BJ (cell line): ENCODE results near the gene TNNI2. TPM values are rescaled to one million over a fixed set of nuclear protein-coding genes. Genes with fewer than 3 reads are reported as not detected.

Experiments used
- CTCF ChIA-PET: fragments of 350-600 bp; formaldehyde crosslinking; extraction: SDS; loops from one replicate; lab custom pipeline; 2021; ENCODE audit warnings: antibody characterized with exemption, inconsistent platforms; lab: Yijun Ruan, JAX
- POLR2A ChIA-PET: fragments of 300-600 bp; sonication (Branson Sonifier 250); formaldehyde crosslinking; extraction: SDS; loops from one replicate; lab custom pipeline; 2021; ENCODE audit warnings: antibody characterized with exemption; lab: Charles Lee
- DNase-seq: peaks from one replicate; pipeline ENCODE4 v3.0.0-alpha.2; 2011; ENCODE audit warnings: low read depth
- H3K27me3 ChIP-seq: 2 replicates; pipeline ENCODE4 v1.6.0; 2011; ENCODE audit warnings: low read length; ENCODE audit not compliant: control insufficient read depth, insufficient read depth
- H3K36me3 ChIP-seq: 2 replicates; pipeline ENCODE4 v1.5.1; 2011; ENCODE audit warnings: low read length; ENCODE audit not compliant: control insufficient read depth, insufficient read depth
- H3K4me3 ChIP-seq: 2 replicates; pipeline ENCODE4 v1.5.1; 2011; ENCODE audit warnings: low read depth, mild to moderate bottlenecking, control low read depth, low read length
- CTCF ChIP-seq: IDR thresholded peaks from 2 replicates; pipeline ENCODE4 v1.5.1; 2011; ENCODE audit warnings: low read depth, mild to moderate bottlenecking, control low read depth, inconsistent platforms, low read length, moderate library complexity; ENCODE audit not compliant: insufficient read depth
- polyA minus RNA-seq: library from RNA; depleted of rRNA, polyadenylated mRNA; stranded (reverse); fragments of >200 nt; gene quantifications from 2 replicates; pipeline ENCODE4 v1.2.3, GENCODE V29; 2011; rRNA and poly(A)+ RNA removed
- polyA plus RNA-seq: library from polyadenylated mRNA; depleted of rRNA; stranded (reverse); fragments of >200 nt; gene quantifications from 2 replicates; pipeline ENCODE4 v1.2.3, GENCODE V29; 2011; rRNA removed

TNNI2 gene
- not detected in 2 replicates for polyA plus RNA-seq
- polyA minus RNA-seq, result not detected in 2 replicates

DNA sequence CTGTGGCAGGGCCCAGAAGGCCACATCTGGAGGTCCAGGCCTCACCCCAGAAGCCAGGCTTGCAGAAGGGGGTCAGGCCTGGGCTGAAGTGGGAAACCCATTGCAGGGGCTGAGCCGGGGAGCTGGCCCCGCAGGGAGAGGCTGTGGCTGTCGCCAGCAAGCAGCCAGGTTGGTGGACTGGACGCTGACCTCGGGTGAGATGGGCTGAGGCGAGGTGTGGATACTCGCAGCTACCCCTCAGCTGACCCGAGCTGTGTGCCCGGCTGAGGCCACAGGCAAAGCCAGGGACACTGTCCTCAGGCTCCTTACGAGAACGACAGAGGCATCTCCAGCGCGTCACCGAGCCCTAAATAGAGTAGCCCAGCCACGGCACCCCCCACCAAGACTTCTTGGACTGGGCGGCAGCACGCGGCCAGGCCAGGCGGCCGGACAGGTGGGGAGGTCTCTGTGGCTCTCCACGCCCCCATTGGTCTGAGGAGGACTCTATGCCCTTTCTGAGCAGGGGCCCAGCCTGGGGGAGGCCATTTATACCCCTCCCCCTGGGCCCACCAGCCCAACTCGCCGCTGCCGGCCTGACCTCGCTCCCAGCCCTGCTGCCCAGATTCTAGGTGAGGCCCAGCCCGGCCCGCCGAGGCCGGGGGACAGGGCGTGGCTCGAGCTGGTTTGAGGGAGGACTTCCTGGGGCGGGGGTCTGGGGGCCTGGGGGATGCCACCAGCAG, at the start of gene TNNI2:
TSS of gene TNNI2 (plus strand) at position 556 of the 719 bp plus-strand sequence. CDS start 716 bp downstream, outside the sequence.
- no peaks in the 10 kb centered on the region for H3K36me3 ChIP-seq

DNA sequence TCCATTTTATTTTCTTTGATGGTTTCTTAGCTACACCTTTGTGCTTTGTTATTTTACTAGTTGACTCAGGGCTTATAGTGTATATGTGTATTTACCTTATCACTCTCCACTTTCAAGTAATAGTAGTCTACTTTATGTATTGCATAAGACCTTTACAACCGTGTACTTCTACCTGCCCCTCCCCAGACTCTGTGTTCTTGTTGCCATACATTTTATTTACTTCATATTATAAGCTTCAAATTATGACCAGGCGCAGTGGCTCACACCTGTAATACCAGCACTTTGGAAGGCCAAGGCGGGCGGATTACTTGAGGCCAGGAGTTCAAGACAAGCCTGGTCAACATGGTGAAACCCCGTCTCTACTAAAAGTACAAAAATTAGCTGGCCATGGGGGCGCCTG, 46.9 kb upstream of the TNNI2 start:
- Histone ChIP-seq H3K36me3 (no peaks in the 10 kb centered on the region), H3K4me3 (no peak overlapping the region), H3K27me3 (peaks cover 4% of the 10 kb centered on the region; the same call in 1 of the 2 replicates)
- ChIA-PET POLR2A (no interaction called here), CTCF (interaction anchor here (0.7 to 0.8 kb wide), 2 partner anchors 24 to 98 kb away, joined by 3 to 4 read pairs; no protein-coding TSS in a partner anchor)
- no peak for TF ChIP-seq CTCF
- no peak for DNase-seq

More for the DNA sequence above, at the start of gene TNNI2:
- ChIA-PET POLR2A (interaction anchor here (0.6 kb wide), 1 partner anchor 10 kb away, joined by 3 read pairs; no protein-coding TSS in a partner anchor), CTCF (interaction anchor here (0.5 to 2.3 kb wide), 11 partner anchors 9 to 313 kb away, joined by 3 to 19 read pairs (median 4); no protein-coding TSS in a partner anchor)
- DNase-seq, result no peak
- TF ChIP-seq CTCF, result no peak
- no peaks in the 10 kb centered on the region for H3K27me3 ChIP-seq
- no peak within 1 kb of the TSS for H3K4me3 ChIP-seq

GRCh38 chr11:1792461-1792860, 46.3 kb upstream of the TNNI2 start:
- Histone ChIP-seq H3K4me3 (no peak overlapping the region), H3K27me3 (peaks cover 5% of the 10 kb centered on the region; the same call in 1 of the 2 replicates), H3K36me3 (no peaks in the 10 kb centered on the region)
- CTCF ChIA-PET, result interaction anchor here (0.6 to 0.7 kb wide), 2 partner anchors 14 to 23 kb away, joined by 3 to 4 read pairs; no protein-coding TSS in a partner anchor
- TF ChIP-seq CTCF, result no peak
- no peak for DNase-seq
- POLR2A ChIA-PET, result no interaction called here

DNA sequence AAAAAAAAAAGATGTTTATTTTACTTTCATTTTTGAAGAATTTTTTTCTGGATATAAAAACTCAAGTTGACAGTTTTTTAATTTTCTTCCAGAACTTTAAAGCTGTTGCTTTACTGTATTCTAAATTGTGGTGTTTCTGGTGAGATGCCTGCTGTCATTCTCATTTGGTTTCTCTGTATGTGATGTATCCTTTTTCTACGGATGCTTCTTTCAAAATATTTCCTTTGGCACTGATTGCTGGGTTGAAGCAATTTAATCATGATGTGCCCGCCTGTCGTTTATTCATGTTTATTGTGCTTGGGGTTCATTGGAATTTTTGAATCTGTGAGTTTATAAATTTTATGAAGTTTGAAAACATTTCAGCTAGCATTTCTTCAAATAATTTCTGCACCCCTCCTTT, 45.7 kb upstream of the TNNI2 start:
- POLR2A ChIA-PET, result interaction anchor here (0.6 kb wide), 1 partner anchor 72 kb away, joined by 3 read pairs; no protein-coding TSS in a partner anchor
- no peaks in the 10 kb centered on the region for H3K36me3 ChIP-seq
- no peak for DNase-seq
- CTCF ChIA-PET, result interaction anchor here (0.6 kb wide), 1 partner anchor 14 kb away, joined by 3 read pairs; no protein-coding TSS in a partner anchor
- H3K4me3 ChIP-seq, result no peak overlapping the region
- peaks cover 6% of the 10 kb centered on the region; the same call in 1 of the 2 replicates for H3K27me3 ChIP-seq
- TF ChIP-seq CTCF, result no peak

GRCh38 chr11:1796413-1797011, 42.3 kb upstream of the TNNI2 start:
- CTCF ChIA-PET, result interaction anchor here (1.5 kb wide), 1 partner anchor 12 kb away, joined by 3 read pairs; no protein-coding TSS in a partner anchor
- POLR2A ChIA-PET, result no interaction called here
- no peak for DNase-seq
- Histone ChIP-seq H3K27me3 (peaks cover 7% of the 10 kb centered on the region; the same call in 1 of the 2 replicates), H3K36me3 (no peaks in the 10 kb centered on the region), H3K4me3 (no peak overlapping the region)
- no peak for TF ChIP-seq CTCF
